B cell (primary cell): ENCODE measurements around the gene TMEFF1. TPM values are rescaled to one million over a fixed set of nuclear protein-coding genes. Genes with fewer than 3 reads are reported as not detected.

Experiments used
- ATAC-seq: fragments of 200-7000 bp; cut with Tn5 transposase; one replicate; pipeline ENCODE4 v1.10.0; 2021; ENCODE audit warnings: low read depth, mild to moderate bottlenecking, moderate number of reproducible peaks, moderate library complexity
- CTCF ChIA-PET: fragments of 350-600 bp; sonication (Branson Sonifier 250); formaldehyde crosslinking; loops from one replicate; lab custom pipeline; 2021; ENCODE audit warnings: antibody characterized with exemption, inconsistent platforms; lab: Charles Lee
- POLR2A ChIA-PET: fragments of 350-600 bp; sonication (Branson Sonifier 250); formaldehyde crosslinking; loops from one replicate; lab custom pipeline; 2021; ENCODE audit warnings: antibody characterized with exemption; lab: Charles Lee
- DNase-seq: peaks from one replicate; pipeline ENCODE4 v3.0.0; 2013
- H2AFZ ChIP-seq: 2 replicates; pipeline ENCODE4 v1.6.1; 2012; ENCODE audit warnings: mild to moderate bottlenecking, low read depth, low read length; ENCODE audit not compliant: insufficient read depth, poor library complexity, severe bottlenecking
- H3K27ac ChIP-seq, 2 donors: 1 replicate in 1 of 2; 2 replicates in 1 of 2; pipeline ENCODE4 v1.5.1; 2012 to 2013; ENCODE audit warnings: low read length in 2 of 2, mild to moderate bottlenecking in 2 of 2, moderate library complexity in 1 of 2
- H3K27me3 ChIP-seq, 4 experiments: fragments of 200-600 bp in 1 of 4; sonication (generic) in 1 of 4; replicated peaks in 1 of 4; 1 replicate in 2 of 4; 2 replicates in 2 of 4; pipeline versions ENCODE4 v1.6.1 to v1.7.0; 2013 to 2016; ENCODE audit warnings: low read length in 3 of 4, mild to moderate bottlenecking in 2 of 4, mixed read lengths in 1 of 4, moderate library complexity in 1 of 4; ENCODE audit not compliant: insufficient read depth in 4 of 4, control insufficient read depth in 3 of 4; ENCODE audit errors: control extremely low read depth in 1 of 4
- H3K36me3 ChIP-seq, 2 experiments: replicated peaks in 1 of 2; 1 replicate in 1 of 2; 2 replicates in 1 of 2; pipeline versions ENCODE4 v1.6.1 to v1.7.1; 2013; ENCODE audit warnings: low read length in 1 of 2; ENCODE audit not compliant: insufficient read depth in 2 of 2, control insufficient read depth in 1 of 2; ENCODE audit errors: control extremely low read depth in 1 of 2, extremely low read depth in 1 of 2
- H3K4me1 ChIP-seq, 2 donors: fragments of 200-600 bp in 1 of 2; sonication (generic) in 1 of 2; 1 replicate in 1 of 2; 2 replicates in 1 of 2; pipeline versions ENCODE4 v1.5.1 to v1.6.1; 2013 to 2017; ENCODE audit warnings: low read length in 2 of 2; ENCODE audit not compliant: control insufficient read depth in 2 of 2, insufficient read depth in 2 of 2
- H3K4me2 ChIP-seq: replicated peaks from 2 replicates; pipeline ENCODE3; 2012; ENCODE audit warnings: mild to moderate bottlenecking, low read depth, low read length; ENCODE audit not compliant: poor library complexity, severe bottlenecking
- H3K4me3 ChIP-seq, 5 experiments: fragments of 200-600 bp in 1 of 5; sonication (generic) in 1 of 5; 1 replicate in 3 of 5; 2 replicates in 2 of 5; pipeline versions ENCODE4 v1.5.1 to v1.7.0; 2011 to 2016; ENCODE audit warnings: low read length in 4 of 5, mild to moderate bottlenecking in 4 of 5, low read depth in 2 of 5, control low read depth in 1 of 5, moderate library complexity in 1 of 5; ENCODE audit not compliant: insufficient read depth in 1 of 5; ENCODE audit errors: control extremely low read depth in 1 of 5, extremely low read depth in 1 of 5
- H3K79me2 ChIP-seq: fragments of 200-600 bp; sonication (generic); one replicate; pipeline ENCODE4 v1.6.0; 2016; ENCODE audit warnings: low read length; ENCODE audit not compliant: control insufficient read depth, insufficient read depth
- H3K9ac ChIP-seq: fragments of 200-600 bp; sonication (generic); 2 replicates; pipeline ENCODE4 v1.6.1; 2017; ENCODE audit warnings: mild to moderate bottlenecking, low read length, moderate library complexity
- H3K9me3 ChIP-seq, 3 donors: one replicate each; pipeline versions ENCODE4 v1.6.1 to v1.7.1; 2013; ENCODE audit warnings: low read length in 2 of 3; ENCODE audit not compliant: control insufficient read depth in 2 of 3, insufficient read depth in 1 of 3; ENCODE audit errors: control extremely low read depth in 1 of 3
- H4K20me1 ChIP-seq: 2 replicates; pipeline ENCODE4 v1.6.0; 2012; ENCODE audit warnings: mild to moderate bottlenecking, low read length; ENCODE audit not compliant: insufficient read depth, control insufficient read depth, poor library complexity, severe bottlenecking
- H3K27ac Mint-ChIP-seq: one replicate; pipeline ENCODE4 v1.8.0; 2021; ENCODE audit warnings: mixed read lengths
- H3K27me3 Mint-ChIP-seq: one replicate; pipeline ENCODE4 v1.8.0; 2021; ENCODE audit warnings: mixed read lengths
- H3K4me1 Mint-ChIP-seq: one replicate; pipeline ENCODE4 v1.8.0; 2021; ENCODE audit warnings: mixed read lengths
- H3K4me3 Mint-ChIP-seq: one replicate; pipeline ENCODE4 v1.8.0; 2021; ENCODE audit warnings: mixed read lengths
- H3K9me3 Mint-ChIP-seq: one replicate; pipeline ENCODE4 v1.8.0; 2022; ENCODE audit warnings: mixed read lengths; ENCODE audit not compliant: insufficient read depth
- EZH2 ChIP-seq: IDR thresholded peaks from 2 replicates; pipeline ENCODE4 v1.6.1; 2012; ENCODE audit warnings: borderline replicate concordance, low read depth, mild to moderate bottlenecking, moderate library complexity, low read length; ENCODE audit not compliant: insufficient read depth, poor library complexity, severe bottlenecking
- WGBS: methylation state at CpG from one replicate; pipeline ENCODE4 v1.1.5; 2013; ENCODE audit warnings: missing lambda C conversion rate; ENCODE audit not compliant: insufficient coverage; 5-methylcytosine and 5-hydroxymethylcytosine counted together
- intact Hi-C: fragments of 100-400 bp; cut with micrococcal nuclease; formaldehyde crosslinking; loops from one replicate; pipeline ENCODE4 v1.10.0; 2022
- polyA plus RNA-seq: library from polyadenylated mRNA; depleted of rRNA; stranded (reverse); fragments of >200 nt; gene quantifications from 2 replicates; pipeline ENCODE4 v1.2.3, GENCODE V29; 2012
- total RNA-seq, 2 donors: library from RNA; stranded (reverse); fragments of 120-200 nt in 1 of 2; gene quantifications; 1 replicate in 1 of 2; 2 replicates in 1 of 2; pipeline versions ENCODE4 v1.2.3 to v1.2.4, GENCODE V29; 2013 to 2022
- TF ChIP-seq, protein P1 (sequence below): fragments of 200-600 bp; IDR thresholded peaks from one replicate; pipeline ENCODE4 v1.8.0; 2022; ENCODE audit warnings: antibody characterized with exemption, mild to moderate bottlenecking

TMEFF1 gene
- total and polyA plus RNA-seq, 2 donors (not counting 1 experiment from before 2014, with no cell fraction given) = not detected

- peaks cover 13 to 16% of the 10 kb centered on the region in 2 donors for H3K4me1 ChIP-seq
- Mint-ChIP-seq H3K27ac (peak overlapping the region; percentile 12), H3K27me3 (no peaks in the 10 kb centered on the region), H3K4me1 (peaks cover 21% of the 10 kb centered on the region), H3K4me3 (peak overlapping the region; percentile 36), H3K9me3 (no peaks in the 10 kb centered on the region)
- ChIA-PET CTCF (interaction anchor here (0.8 to 1.5 kb wide), 2 partner anchors 9 to 72 kb away, joined by 3 to 8 read pairs; no protein-coding TSS in a partner anchor), POLR2A (no interaction called here)
- intact Hi-C loops = loop anchor here (5.0 kb wide), 1 partner anchor 168 kb away; no protein-coding TSS in a partner anchor
- H3K9me3 ChIP-seq = no peaks in the 10 kb centered on the region
- no peak overlapping the region for H3K27ac ChIP-seq
- H2AFZ ChIP-seq = no peak overlapping the region
- H3K4me3 ChIP-seq = no peak overlapping the region
- no peak for TF ChIP-seq EZH2
- TF ChIP-seq, protein P1, sequence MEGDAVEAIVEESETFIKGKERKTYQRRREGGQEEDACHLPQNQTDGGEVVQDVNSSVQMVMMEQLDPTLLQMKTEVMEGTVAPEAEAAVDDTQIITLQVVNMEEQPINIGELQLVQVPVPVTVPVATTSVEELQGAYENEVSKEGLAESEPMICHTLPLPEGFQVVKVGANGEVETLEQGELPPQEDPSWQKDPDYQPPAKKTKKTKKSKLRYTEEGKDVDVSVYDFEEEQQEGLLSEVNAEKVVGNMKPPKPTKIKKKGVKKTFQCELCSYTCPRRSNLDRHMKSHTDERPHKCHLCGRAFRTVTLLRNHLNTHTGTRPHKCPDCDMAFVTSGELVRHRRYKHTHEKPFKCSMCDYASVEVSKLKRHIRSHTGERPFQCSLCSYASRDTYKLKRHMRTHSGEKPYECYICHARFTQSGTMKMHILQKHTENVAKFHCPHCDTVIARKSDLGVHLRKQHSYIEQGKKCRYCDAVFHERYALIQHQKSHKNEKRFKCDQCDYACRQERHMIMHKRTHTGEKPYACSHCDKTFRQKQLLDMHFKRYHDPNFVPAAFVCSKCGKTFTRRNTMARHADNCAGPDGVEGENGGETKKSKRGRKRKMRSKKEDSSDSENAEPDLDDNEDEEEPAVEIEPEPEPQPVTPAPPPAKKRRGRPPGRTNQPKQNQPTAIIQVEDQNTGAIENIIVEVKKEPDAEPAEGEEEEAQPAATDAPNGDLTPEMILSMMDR = no peak
- no peaks in the 10 kb centered on the region for H3K36me3 ChIP-seq
- H4K20me1 ChIP-seq = no peaks in the 10 kb centered on the region
- no peaks in the 10 kb centered on the region for H3K27me3 ChIP-seq
- H3K9ac ChIP-seq = no peak overlapping the region
- no peak for ATAC-seq
- peaks cover 13% of the 10 kb centered on the region for H3K79me2 ChIP-seq
- DNase-seq = no peak
- 95% methylated on average over 4 of the region's 9 CpGs for WGBS
- no peak overlapping the region for H3K4me2 ChIP-seq
Measured at GRCh38 chr9:100428871-100429654, 43.9 kb upstream of the TMEFF1 start.
